DMS53 treated with DMSO at 0.1 percent for 48 hours (cell line): ENCODE data around the gene SIRT7.

Source experiments
- DNase-seq: peaks from one replicate; lab custom pipeline; 2025; ENCODE audit not compliant: unreplicated experiment; lab: John Stamatoyannopoulos, UW

Gene SIRT7

GRCh38 chr17:81906476-81907218 lies 11.3 kb downstream of the SIRT7 start:
- no peak for DNase-seq

DNA sequence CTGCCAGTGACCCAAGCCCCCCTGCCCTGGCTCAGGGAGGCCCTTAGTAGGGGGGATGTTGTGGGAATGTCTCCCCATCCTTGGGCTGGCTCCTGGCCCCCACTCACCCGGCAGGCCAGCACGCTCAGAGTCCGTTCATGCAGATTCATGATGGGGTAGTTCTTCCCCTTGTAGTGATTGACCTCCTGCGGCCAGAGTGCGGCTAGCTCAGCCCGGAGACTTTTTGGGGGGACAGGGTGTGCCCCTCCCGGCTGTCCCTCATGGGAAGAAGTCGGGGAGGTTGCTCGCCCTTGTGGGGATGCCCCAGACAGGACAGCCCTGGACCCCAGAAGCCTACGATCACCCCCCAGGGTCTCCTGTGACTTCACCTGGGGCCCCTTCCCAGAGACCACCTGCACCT lies 12.0 kb downstream of the SIRT7 start:
- DNase-seq = no peak

- no peak for DNase-seq
These were observed 12.5 kb downstream of the SIRT7 start for GRCh38 chr17:81905424-81905875.

DNA sequence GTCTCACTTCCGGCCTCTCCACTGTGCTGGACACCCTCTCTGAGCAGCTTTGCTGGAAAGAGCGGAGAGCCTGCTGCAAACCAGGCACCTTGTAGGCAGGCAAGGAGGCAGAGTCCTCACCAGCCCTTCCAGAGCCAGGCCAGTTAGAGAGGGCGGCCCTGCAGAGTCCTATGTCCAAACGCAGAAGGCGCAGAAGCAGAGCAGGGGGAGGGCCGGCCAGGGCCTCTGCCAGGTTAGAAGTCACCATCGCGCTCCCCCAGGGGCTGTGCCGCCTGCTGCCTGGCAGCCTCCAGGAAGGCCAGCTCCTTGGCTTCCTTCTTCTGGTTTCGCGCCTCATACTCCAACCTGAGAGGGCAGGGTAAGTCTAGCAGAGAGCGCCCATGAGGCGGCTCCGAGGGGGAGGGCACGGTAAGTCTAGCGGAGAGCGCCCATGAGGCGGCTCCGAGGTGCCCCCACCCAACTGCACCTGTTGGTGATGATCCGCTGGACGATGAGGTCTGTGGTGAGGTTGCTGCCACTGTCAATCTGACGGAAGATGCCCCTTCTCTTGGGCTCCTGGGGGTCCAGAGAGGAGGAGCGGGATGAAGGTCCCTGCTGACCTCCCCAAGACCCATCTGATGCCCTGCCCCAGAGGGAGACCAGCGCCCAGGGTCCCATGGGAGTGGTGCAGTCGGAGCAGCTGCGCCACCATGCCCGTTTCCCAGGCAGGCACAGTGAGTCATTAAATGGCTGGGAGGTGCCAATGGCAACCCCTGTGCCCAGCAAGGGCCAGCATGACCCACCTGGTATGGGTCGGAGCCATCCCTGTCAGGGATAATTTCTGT lies 13.2 kb downstream of the SIRT7 start:
- no peak for DNase-seq

- DNase-seq = no peak
These were observed 13.9 kb downstream of the SIRT7 start for GRCh38 chr17:81903896-81904599.

GRCh38 chr17:81903415-81903831 lies 14.6 kb downstream of the SIRT7 start:
- DNase-seq = no peak

GRCh38 chr17:81902653-81903414 lies 15.1 kb downstream of the SIRT7 start:
- no peak for DNase-seq

GRCh38 chr17:81902023-81902652 lies 15.8 kb downstream of the SIRT7 start, which contains the start of gene NPB:
Gene NPB (plus strand): TSS chr17:81902238. CDS start chr17:81902278, 40 bp downstream.
- DNase-seq = no peak

DNA sequence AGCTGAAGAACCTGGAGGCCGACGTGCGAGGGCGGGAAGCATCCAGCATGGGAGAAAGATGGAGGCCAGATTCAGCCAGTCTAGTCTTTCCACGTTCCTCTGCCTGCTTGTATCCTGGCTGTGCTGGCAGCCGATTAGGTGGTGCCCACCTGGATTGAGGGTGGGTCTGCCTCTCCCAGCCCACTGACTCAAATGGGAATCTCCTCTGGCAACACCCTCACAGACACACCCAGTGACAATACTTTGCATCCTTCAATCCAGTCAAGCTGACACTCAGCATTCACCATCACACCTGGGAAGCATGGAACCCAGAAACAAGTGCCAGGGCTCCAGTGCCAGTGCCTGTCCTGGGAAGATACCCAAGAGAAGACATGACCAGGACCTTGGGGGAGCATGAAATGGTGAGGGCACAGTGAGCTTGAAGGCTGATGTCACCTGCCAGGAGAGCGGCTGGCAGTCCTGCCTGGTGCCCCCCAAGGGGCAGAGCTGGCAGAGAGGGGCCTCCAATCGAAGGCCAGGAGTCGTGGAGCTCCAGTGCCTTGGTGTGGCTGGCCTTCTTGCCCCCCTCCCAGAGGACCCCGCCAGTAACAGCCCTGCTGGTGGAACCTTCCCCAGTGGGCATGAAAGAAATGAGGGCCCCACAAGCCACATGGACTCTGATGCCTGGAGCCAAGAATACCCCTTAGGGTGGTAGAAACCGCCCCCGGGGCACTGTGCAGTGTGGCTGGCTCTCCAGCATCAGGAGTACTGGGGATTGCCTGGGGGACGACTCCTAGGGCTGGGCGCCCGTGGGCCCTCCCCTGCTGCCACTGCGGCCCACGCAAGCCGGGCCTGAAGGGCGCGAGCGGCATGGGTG lies 16.6 kb downstream of the SIRT7 start:
- no peak for DNase-seq

DNA sequence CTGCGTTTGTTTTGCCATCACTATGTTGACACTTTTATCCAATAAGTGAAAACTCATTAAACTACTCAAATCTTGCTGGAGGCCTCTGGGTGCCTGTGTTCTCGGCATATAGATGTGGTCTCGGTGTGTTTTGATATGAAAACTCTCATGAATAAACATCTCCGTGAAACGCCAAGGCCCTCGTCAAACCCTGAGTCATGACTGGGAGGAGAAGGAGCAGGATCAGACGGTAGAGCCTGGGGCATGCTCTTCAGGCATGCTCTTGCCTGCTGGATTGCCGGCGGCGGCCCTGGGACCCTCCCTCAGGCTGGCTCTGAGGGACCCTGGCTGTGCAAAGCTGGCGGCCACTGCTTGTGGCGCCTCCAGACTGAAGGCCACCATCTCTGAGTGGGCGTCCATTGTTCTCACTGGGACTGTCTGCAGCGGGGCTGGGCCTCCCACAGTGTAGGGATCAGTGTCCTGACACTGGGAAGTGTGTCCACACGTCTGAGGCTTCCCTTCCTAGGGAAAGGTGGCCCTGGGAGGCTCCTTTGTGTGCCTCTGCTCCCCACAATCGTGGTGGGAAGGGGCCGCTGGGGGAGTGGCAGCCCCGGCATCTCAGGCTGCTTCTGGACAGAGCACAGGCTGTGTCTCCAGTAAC lies 17.7 kb downstream of the SIRT7 start:
- no peak for DNase-seq

GRCh38 chr17:81899514-81900166 lies 18.3 kb downstream of the SIRT7 start:
- DNase-seq = no peak

GRCh38 chr17:81898885-81899284 lies 19.1 kb downstream of the SIRT7 start:
- no peak for DNase-seq

DNA sequence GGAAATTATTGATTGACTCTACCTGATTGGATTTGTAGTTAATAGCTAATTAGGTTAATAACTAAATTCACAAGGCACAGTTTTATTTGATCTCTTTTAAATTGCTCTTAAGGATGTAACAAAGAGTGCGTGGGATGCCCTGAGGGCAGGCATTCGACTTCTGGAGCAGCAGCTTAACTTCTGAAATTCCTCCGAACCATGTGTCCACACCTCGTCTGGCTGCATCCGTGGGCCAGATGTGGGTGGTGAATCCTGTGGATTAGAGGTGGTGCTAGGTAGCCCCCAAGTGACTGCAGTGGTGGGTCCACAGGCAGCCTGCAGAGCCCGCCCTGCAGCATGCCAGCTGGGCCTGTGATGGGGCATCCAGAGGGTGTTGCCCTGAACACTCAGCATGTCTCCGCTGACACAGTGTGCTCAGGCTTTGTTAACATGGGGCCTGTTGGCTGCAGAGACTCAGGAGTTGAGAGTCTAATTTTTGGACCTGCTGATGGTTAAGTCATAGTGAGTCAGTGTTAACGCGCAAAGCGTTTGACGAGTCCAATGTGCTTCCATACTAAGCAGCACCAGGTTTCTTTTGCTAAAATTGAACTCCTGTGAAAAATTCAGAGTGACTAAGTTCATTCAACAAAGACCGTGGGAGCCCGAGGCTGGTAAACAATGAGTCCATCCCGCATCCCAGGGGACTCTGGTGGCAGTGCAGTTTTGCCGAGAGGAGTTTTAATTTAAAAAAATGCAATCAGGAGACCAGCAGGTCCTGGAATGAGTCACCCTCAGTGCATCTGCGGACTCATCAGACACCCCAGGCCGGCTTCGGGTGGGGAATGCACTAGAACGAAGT lies 19.7 kb downstream of the SIRT7 start:
- DNase-seq = no peak

DNA sequence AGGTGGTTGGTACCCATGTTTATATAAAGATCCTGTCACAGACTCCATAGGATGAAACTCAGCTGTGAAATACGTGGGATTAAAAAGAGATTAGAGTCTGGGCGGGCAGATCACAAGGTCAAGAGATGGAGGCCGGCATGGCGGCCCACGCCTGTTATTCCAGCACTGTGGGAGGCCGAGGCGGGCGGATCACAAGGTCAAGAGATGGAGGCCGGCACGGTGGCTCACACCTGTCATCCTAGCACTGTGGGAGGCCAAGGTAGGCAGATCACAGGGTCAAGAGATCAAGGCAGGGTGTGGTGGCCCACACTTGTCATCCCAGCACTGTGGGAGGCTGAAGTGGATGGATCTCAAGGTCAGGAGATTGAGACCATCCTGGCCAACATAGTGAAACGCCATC lies 22.6 kb downstream of the SIRT7 start:
- no peak for DNase-seq

DNA sequence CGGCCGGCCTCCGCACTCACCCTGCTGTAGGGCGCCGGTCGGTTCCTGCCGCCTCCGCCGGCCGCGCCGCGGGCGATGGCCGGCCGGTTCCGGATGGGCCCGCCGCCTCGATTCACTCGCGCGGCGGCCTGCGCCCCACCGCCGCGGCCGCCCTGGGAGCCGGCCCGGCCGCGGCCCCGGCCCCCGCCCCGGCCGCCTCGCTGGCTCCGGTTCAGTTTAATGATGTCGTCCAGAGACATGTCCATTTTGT lies 26.7 kb downstream of the SIRT7 start:
- no peak for DNase-seq

DNA sequence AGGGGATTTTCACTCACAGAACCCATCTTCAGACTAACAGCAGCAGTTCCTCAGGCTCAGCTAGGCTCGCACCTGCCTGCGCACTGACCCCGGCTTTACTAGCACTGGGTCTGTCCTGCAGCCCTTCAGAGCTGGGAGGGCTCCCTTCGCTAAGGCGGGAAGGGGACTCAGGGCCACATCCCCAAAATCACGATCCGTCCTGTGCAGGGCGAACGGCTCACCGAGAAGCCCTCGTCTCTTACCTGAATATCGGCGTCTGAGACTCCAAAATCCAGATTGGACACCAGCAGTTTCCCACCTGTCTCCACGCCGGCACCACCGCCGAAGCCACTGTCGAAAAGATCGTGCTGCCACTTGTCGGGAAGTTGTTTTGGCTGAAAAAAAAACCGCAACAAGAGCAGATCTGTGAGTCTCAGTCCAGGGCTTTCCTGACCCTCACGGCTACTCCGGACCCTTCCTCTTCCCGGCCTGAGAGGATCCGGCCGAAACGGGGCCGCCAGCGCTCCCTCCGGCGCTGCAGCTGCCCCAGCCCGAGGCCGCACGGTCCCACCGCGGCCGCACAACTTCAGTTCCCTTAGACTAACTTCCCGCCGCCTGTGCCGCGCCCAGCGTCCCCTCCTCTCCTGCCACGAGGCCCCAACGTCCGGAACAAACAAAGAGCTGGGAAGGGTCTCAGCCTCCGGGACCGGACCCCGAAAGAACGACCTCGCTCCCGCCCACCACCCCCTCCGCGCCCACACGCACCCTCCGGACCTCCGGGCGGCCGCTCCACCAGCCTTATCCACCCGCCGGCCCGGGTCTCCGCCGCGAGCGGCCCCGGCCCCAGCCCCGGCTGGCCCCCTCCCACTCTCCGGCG lies 27.3 kb downstream of the SIRT7 start:
- no peak for DNase-seq

GRCh38 chr17:81889602-81890001 lies 28.4 kb downstream of the SIRT7 start:
- no peak for DNase-seq
